Activated T-cell treated with anti-CD3 and anti-CD28 coated beads, Interleukin-2, amount 50 U/mL, for 4 hours (primary cell): ENCODE measurements around the gene SERPINE3. TPM values are rescaled to one million over a fixed set of nuclear protein-coding genes. Genes with fewer than 3 reads are reported as not detected.

Experiments used
- ATAC-seq, 2 donors: fragments of 200-7000 bp; cut with Tn5 transposase; one replicate each; pipeline ENCODE4 v1.10.0; 2021
- DNase-seq: peaks from one replicate; pipeline ENCODE4 v3.0.0-alpha.2; 2020
- H3K27me3 Mint-ChIP-seq: one replicate; pipeline ENCODE4 v1.8.0; 2021; ENCODE audit warnings: low read depth, mixed read lengths
- H3K36me3 Mint-ChIP-seq: one replicate; pipeline ENCODE4 v1.8.0; 2022; ENCODE audit warnings: mixed read lengths; ENCODE audit not compliant: insufficient read depth
- H3K4me1 Mint-ChIP-seq: one replicate; pipeline ENCODE4 v1.8.0; 2021; ENCODE audit warnings: low read depth, mixed read lengths
- H3K4me3 Mint-ChIP-seq: one replicate; pipeline ENCODE4 v1.8.0; 2021; ENCODE audit warnings: mild to moderate bottlenecking, moderate library complexity, mixed read lengths
- H3K9me3 Mint-ChIP-seq: one replicate; pipeline ENCODE4 v1.8.0; 2021; ENCODE audit warnings: mixed read lengths
- total RNA-seq, 3 donors: library from RNA; stranded (reverse); gene quantifications; one replicate each; pipeline ENCODE4 v1.2.1, GENCODE V29; 2021

The SERPINE3 gene
- not detected for total RNA-seq

- ATAC-seq: no peak
- no peaks in the 10 kb centered on the region for H3K9me3 Mint-ChIP-seq
- no peak for DNase-seq
- no peaks in the 10 kb centered on the region for H3K4me1 Mint-ChIP-seq
- H3K36me3 Mint-ChIP-seq: no peaks in the 10 kb centered on the region
- no peak within 1 kb of the TSS for H3K4me3 Mint-ChIP-seq
- H3K27me3 Mint-ChIP-seq: no peaks in the 10 kb centered on the region
These were observed at the start of gene SERPINE3 for GRCh38 chr13:51339354-51339753. Gene SERPINE3 (plus strand): TSS chr13:51339691. CDS start chr13:51341092, 1,401 bp downstream.

- no peak overlapping the region for H3K4me3 Mint-ChIP-seq
- no peaks in the 10 kb centered on the region for H3K4me1 Mint-ChIP-seq
- H3K27me3 Mint-ChIP-seq: no peaks in the 10 kb centered on the region
- H3K9me3 Mint-ChIP-seq: no peaks in the 10 kb centered on the region
- no peak for DNase-seq
- H3K36me3 Mint-ChIP-seq: no peaks in the 10 kb centered on the region
- no peak for ATAC-seq
These were observed 48.1 kb upstream of the SERPINE3 start for GRCh38 chr13:51291341-51291740.

GRCh38 chr13:51292000-51292565 is 47.4 kb upstream of the SERPINE3 start:
- Mint-ChIP-seq H3K36me3 (no peaks in the 10 kb centered on the region), H3K4me3 (no peak overlapping the region)
- ATAC-seq: no peak

GRCh38 chr13:51297556-51297955 is 41.9 kb upstream of the SERPINE3 start:
- Mint-ChIP-seq H3K9me3 (no peaks in the 10 kb centered on the region), H3K36me3 (no peaks in the 10 kb centered on the region), H3K27me3 (peaks cover 6% of the 10 kb centered on the region), H3K4me1 (no peaks in the 10 kb centered on the region), H3K4me3 (no peak overlapping the region)
- no peak for DNase-seq
- ATAC-seq: no peak

More at GRCh38 chr13:51292000-51292565, 47.4 kb upstream of the SERPINE3 start:
- Mint-ChIP-seq H3K4me1 (no peaks in the 10 kb centered on the region), H3K27me3 (no peaks in the 10 kb centered on the region), H3K9me3 (no peaks in the 10 kb centered on the region)
- no peak for DNase-seq

GRCh38 chr13:51298812-51299211 is 40.7 kb upstream of the SERPINE3 start:
- Mint-ChIP-seq H3K27me3 (peaks cover 6% of the 10 kb centered on the region), H3K9me3 (no peaks in the 10 kb centered on the region), H3K4me1 (no peaks in the 10 kb centered on the region), H3K36me3 (no peaks in the 10 kb centered on the region), H3K4me3 (no peak overlapping the region)
- ATAC-seq (no peak), DNase-seq (no peak)

- no peaks in the 10 kb centered on the region for H3K9me3 Mint-ChIP-seq
- no peaks in the 10 kb centered on the region for H3K36me3 Mint-ChIP-seq
- ATAC-seq: no peak
- H3K27me3 Mint-ChIP-seq: peaks cover 6% of the 10 kb centered on the region
- no peak for DNase-seq
- H3K4me3 Mint-ChIP-seq: no peak overlapping the region
- H3K4me1 Mint-ChIP-seq: no peaks in the 10 kb centered on the region
These were observed 36.4 kb upstream of the SERPINE3 start for GRCh38 chr13:51303063-51303552.

- ATAC-seq: no peak
- Mint-ChIP-seq H3K27me3 (peaks cover 6% of the 10 kb centered on the region), H3K4me1 (no peaks in the 10 kb centered on the region), H3K9me3 (no peaks in the 10 kb centered on the region), H3K4me3 (no peak overlapping the region), H3K36me3 (no peaks in the 10 kb centered on the region)
- no peak for DNase-seq
These were observed 35.6 kb upstream of the SERPINE3 start for GRCh38 chr13:51303882-51304281.

GRCh38 chr13:51305271-51305967 is 34.1 kb upstream of the SERPINE3 start:
- Mint-ChIP-seq H3K4me3 (no peak overlapping the region), H3K27me3 (peaks cover 3% of the 10 kb centered on the region), H3K36me3 (no peaks in the 10 kb centered on the region), H3K4me1 (no peaks in the 10 kb centered on the region), H3K9me3 (no peaks in the 10 kb centered on the region)
- no peak for ATAC-seq
- DNase-seq: no peak

GRCh38 chr13:51308781-51309180 is 30.7 kb upstream of the SERPINE3 start:
- Mint-ChIP-seq H3K9me3 (no peaks in the 10 kb centered on the region), H3K36me3 (no peaks in the 10 kb centered on the region), H3K4me3 (no peak overlapping the region), H3K4me1 (no peaks in the 10 kb centered on the region), H3K27me3 (peaks cover 9% of the 10 kb centered on the region)
- ATAC-seq: no peak
- DNase-seq: no peak

GRCh38 chr13:51311231-51311630 is 28.3 kb upstream of the SERPINE3 start:
- DNase-seq: no peak
- Mint-ChIP-seq H3K4me3 (no peak overlapping the region), H3K27me3 (peaks cover 14% of the 10 kb centered on the region), H3K4me1 (no peaks in the 10 kb centered on the region), H3K36me3 (no peaks in the 10 kb centered on the region), H3K9me3 (no peaks in the 10 kb centered on the region)
- ATAC-seq: no peak

- H3K27me3 Mint-ChIP-seq: peaks cover 14% of the 10 kb centered on the region
- H3K9me3 Mint-ChIP-seq: no peaks in the 10 kb centered on the region
- no peak overlapping the region for H3K4me3 Mint-ChIP-seq
- H3K36me3 Mint-ChIP-seq: no peaks in the 10 kb centered on the region
- ATAC-seq (no peak), DNase-seq (no peak)
- H3K4me1 Mint-ChIP-seq: no peaks in the 10 kb centered on the region
These were observed 27.5 kb upstream of the SERPINE3 start for GRCh38 chr13:51311957-51312520.

GRCh38 chr13:51313619-51314018 is 25.9 kb upstream of the SERPINE3 start:
- Mint-ChIP-seq H3K36me3 (no peaks in the 10 kb centered on the region), H3K27me3 (peaks cover 14% of the 10 kb centered on the region), H3K9me3 (no peaks in the 10 kb centered on the region), H3K4me1 (no peaks in the 10 kb centered on the region), H3K4me3 (no peak overlapping the region)
- no peak for ATAC-seq
- no peak for DNase-seq

GRCh38 chr13:51317262-51317661 is 22.2 kb upstream of the SERPINE3 start:
- Mint-ChIP-seq H3K9me3 (no peaks in the 10 kb centered on the region), H3K27me3 (peaks cover 8% of the 10 kb centered on the region), H3K4me1 (no peaks in the 10 kb centered on the region), H3K4me3 (no peak overlapping the region), H3K36me3 (no peaks in the 10 kb centered on the region)
- ATAC-seq: no peak
- no peak for DNase-seq

- DNase-seq: no peak
- Mint-ChIP-seq H3K9me3 (no peaks in the 10 kb centered on the region), H3K27me3 (peaks cover 7% of the 10 kb centered on the region), H3K4me1 (no peaks in the 10 kb centered on the region), H3K36me3 (no peaks in the 10 kb centered on the region), H3K4me3 (no peak overlapping the region)
- no peak for ATAC-seq
These were observed 21.5 kb upstream of the SERPINE3 start for GRCh38 chr13:51318015-51318414.

- Mint-ChIP-seq H3K4me3 (no peak overlapping the region), H3K36me3 (no peaks in the 10 kb centered on the region), H3K9me3 (no peaks in the 10 kb centered on the region), H3K27me3 (peaks cover 5% of the 10 kb centered on the region), H3K4me1 (no peaks in the 10 kb centered on the region)
- DNase-seq (no peak), ATAC-seq (no peak)
These were observed 20.6 kb upstream of the SERPINE3 start for GRCh38 chr13:51318876-51319275.
